CD4-positive, alpha-beta T cell (primary cell): ENCODE data around the gene CYP27B1. TPM values are rescaled to one million over a fixed set of nuclear protein-coding genes. Genes with fewer than 3 reads are reported as not detected.

Experiments
- ATAC-seq: fragments of 200-7000 bp; cut with Tn5 transposase; one replicate; pipeline ENCODE4 v1.10.0; 2022; ENCODE audit warnings: mild to moderate bottlenecking; ENCODE audit not compliant: poor library complexity
- CTCF ChIA-PET: fragments of 350-600 bp; sonication (Branson Sonifier 250); formaldehyde crosslinking; loops from one replicate; lab custom pipeline; 2021; ENCODE audit warnings: antibody characterized with exemption, inconsistent platforms; lab: Charles Lee
- POLR2A ChIA-PET: fragments of 350-600 bp; sonication (Branson Sonifier 250); formaldehyde crosslinking; loops from one replicate; lab custom pipeline; 2021; ENCODE audit warnings: antibody characterized with exemption, inconsistent platforms; lab: Charles Lee
- DNase-seq, 14 experiments: peaks; one replicate each; pipeline ENCODE4 v3.0.0-alpha.2; 2013 to 2020; ENCODE audit warnings: mixed read lengths in 2 of 14
- H3K27ac ChIP-seq, 2 donors: one replicate each; pipeline versions ENCODE4 v1.5.1 to v1.7.0; 2013; ENCODE audit warnings: low read length in 2 of 2, low read depth in 1 of 2, mild to moderate bottlenecking in 1 of 2
- H3K27me3 ChIP-seq, 2 experiments: 1 replicate in 1 of 2; 2 replicates in 1 of 2; pipeline versions ENCODE4 v1.6.1 to v1.7.0; 2013; ENCODE audit warnings: low read length in 2 of 2, control low read depth in 1 of 2, mild to moderate bottlenecking in 1 of 2, moderate library complexity in 1 of 2; ENCODE audit not compliant: insufficient read depth in 2 of 2, control insufficient read depth in 1 of 2
- H3K36me3 ChIP-seq: one replicate; pipeline ENCODE4 v1.6.1; 2013; ENCODE audit warnings: low read length, control low read depth; ENCODE audit not compliant: insufficient read depth
- H3K4me1 ChIP-seq: one replicate; pipeline ENCODE4 v1.6.1; 2013; ENCODE audit warnings: low read length, control low read depth; ENCODE audit not compliant: insufficient read depth
- H3K4me3 ChIP-seq: one replicate; pipeline ENCODE4 v1.5.1; 2013; ENCODE audit warnings: mild to moderate bottlenecking, low read length, moderate library complexity
- H3K9me3 ChIP-seq, 2 experiments: 1 replicate in 1 of 2; 2 replicates in 1 of 2; pipeline versions ENCODE4 v1.6.1 to v1.7.0; 2013; ENCODE audit warnings: low read length in 2 of 2, mild to moderate bottlenecking in 2 of 2, control low read depth in 1 of 2, moderate library complexity in 1 of 2; ENCODE audit not compliant: control insufficient read depth in 1 of 2, insufficient read depth in 1 of 2
- H3K27ac Mint-ChIP-seq: one replicate; pipeline ENCODE4 v1.8.0; 2020; ENCODE audit warnings: mixed read lengths
- H3K27me3 Mint-ChIP-seq: one replicate; pipeline ENCODE4 v1.8.0; 2021; ENCODE audit warnings: mixed read lengths
- H3K36me3 Mint-ChIP-seq: one replicate; pipeline ENCODE4 v1.8.0; 2021; ENCODE audit warnings: low read depth, mixed read lengths
- H3K4me1 Mint-ChIP-seq: one replicate; pipeline ENCODE4 v1.8.0; 2021; ENCODE audit warnings: low read depth, mixed read lengths
- H3K4me3 Mint-ChIP-seq: one replicate; pipeline ENCODE4 v1.8.0; 2020; ENCODE audit warnings: mild to moderate bottlenecking, mixed read lengths
- H3K9me3 Mint-ChIP-seq: one replicate; pipeline ENCODE4 v1.8.0; 2020; ENCODE audit warnings: mixed read lengths
- intact Hi-C, 2 experiments: fragments of 100-400 bp; cut with DNase I in 1 of 2; cut with micrococcal nuclease in 1 of 2; formaldehyde crosslinking; loops; one replicate each; pipeline versions ENCODE4 v1.15.1 to v1.9.0; 2023 to 2025; cut with DNase I, micrococcal nuclease
- total RNA-seq, 174 experiments: library from RNA in 2 of 174; stranded (reverse) in 2 of 174; gene quantifications; one replicate each; pipeline ENCODE4 v1.2.3 and lab custom pipeline; 2021 to 2026
- TF ChIP-seq, protein P1 (sequence below): fragments of 200-600 bp; IDR thresholded peaks from one replicate; pipeline ENCODE4 v1.8.0; 2022; ENCODE audit warnings: antibody characterized with exemption, mild to moderate bottlenecking

Gene CYP27B1
- total RNA-seq, 2 experiments from 2014 or later: 1.0 to 1.4 TPM

DNA sequence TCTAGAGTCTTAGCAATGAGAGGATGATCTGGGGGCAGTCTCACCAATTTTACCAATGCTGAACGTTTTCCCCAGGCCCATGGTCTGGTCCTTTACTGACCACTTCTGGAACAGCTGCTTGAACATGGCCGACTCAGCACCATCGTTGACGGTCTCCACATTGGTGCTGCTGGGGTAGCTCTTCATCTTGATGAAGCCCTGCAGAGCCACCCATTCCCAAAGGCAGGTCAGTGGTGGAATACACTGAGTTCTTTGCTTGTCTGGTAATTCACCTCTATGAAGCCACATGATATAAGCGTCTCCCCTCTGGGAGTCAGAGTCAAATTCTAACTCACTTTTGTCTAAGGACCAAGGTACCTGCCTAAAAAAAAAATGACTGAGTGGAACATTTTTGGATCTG, 41.5 kb upstream of the CYP27B1 start:
- intact Hi-C loops: no loop called here
- peaks cover 46% of the 10 kb centered on the region for H3K36me3 Mint-ChIP-seq
- ATAC-seq (no peak), DNase-seq (no peak)
- H3K4me1 ChIP-seq: no peaks in the 10 kb centered on the region
- no peaks in the 10 kb centered on the region for H3K4me1 Mint-ChIP-seq
- no peak overlapping the region for H3K4me3 ChIP-seq
- no peak overlapping the region for H3K27ac ChIP-seq
- H3K27ac Mint-ChIP-seq: no peak overlapping the region
- H3K27me3 Mint-ChIP-seq: no peaks in the 10 kb centered on the region
- H3K27me3 ChIP-seq: no peaks in the 10 kb centered on the region
- no peak overlapping the region for H3K4me3 Mint-ChIP-seq
- TF ChIP-seq, protein P1, sequence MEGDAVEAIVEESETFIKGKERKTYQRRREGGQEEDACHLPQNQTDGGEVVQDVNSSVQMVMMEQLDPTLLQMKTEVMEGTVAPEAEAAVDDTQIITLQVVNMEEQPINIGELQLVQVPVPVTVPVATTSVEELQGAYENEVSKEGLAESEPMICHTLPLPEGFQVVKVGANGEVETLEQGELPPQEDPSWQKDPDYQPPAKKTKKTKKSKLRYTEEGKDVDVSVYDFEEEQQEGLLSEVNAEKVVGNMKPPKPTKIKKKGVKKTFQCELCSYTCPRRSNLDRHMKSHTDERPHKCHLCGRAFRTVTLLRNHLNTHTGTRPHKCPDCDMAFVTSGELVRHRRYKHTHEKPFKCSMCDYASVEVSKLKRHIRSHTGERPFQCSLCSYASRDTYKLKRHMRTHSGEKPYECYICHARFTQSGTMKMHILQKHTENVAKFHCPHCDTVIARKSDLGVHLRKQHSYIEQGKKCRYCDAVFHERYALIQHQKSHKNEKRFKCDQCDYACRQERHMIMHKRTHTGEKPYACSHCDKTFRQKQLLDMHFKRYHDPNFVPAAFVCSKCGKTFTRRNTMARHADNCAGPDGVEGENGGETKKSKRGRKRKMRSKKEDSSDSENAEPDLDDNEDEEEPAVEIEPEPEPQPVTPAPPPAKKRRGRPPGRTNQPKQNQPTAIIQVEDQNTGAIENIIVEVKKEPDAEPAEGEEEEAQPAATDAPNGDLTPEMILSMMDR: no peak
- peaks cover 22% of the 10 kb centered on the region for H3K36me3 ChIP-seq
- H3K9me3 ChIP-seq: no peaks in the 10 kb centered on the region
- POLR2A ChIA-PET: interaction anchor here (0.7 kb wide), 1 partner anchor 91 kb away, joined by 3 read pairs; no protein-coding TSS in a partner anchor
- no peaks in the 10 kb centered on the region for H3K9me3 Mint-ChIP-seq
- CTCF ChIA-PET: no interaction called here

DNA sequence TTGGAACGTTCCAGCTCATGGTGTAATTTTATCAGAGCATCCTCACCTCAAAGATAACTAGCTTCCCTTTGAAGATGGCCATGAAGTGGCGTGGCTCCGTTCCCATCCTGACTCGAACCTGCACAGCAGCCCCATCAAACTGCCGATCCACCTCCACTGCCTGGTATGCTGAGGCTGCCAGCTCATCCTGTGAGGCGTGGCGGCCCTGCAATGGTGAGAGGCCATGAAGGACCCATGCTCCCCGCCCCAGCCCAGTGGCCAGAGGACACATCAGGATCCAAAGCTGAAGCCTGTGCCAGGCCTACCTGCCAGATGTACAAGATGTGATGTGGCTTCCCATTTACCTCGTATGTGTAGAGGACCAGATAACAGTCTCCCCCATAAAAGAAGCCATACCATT, 40.4 kb upstream of the CYP27B1 start:
- ChIA-PET POLR2A (interaction anchor here (0.6 kb wide), 1 partner anchor 94 kb away, joined by 3 read pairs; no protein-coding TSS in a partner anchor), CTCF (no interaction called here)
- Mint-ChIP-seq H3K9me3 (no peaks in the 10 kb centered on the region), H3K27me3 (no peaks in the 10 kb centered on the region), H3K27ac (no peak overlapping the region), H3K4me1 (no peaks in the 10 kb centered on the region), H3K4me3 (no peak overlapping the region), H3K36me3 (peaks cover 57% of the 10 kb centered on the region)
- H3K27ac ChIP-seq: no peak overlapping the region
- TF ChIP-seq, protein P1: no peak
- no peaks in the 10 kb centered on the region for H3K4me1 ChIP-seq
- H3K9me3 ChIP-seq: no peaks in the 10 kb centered on the region
- no peak for ATAC-seq
- no peak for DNase-seq
- H3K4me3 ChIP-seq: no peak overlapping the region
- no peaks in the 10 kb centered on the region for H3K27me3 ChIP-seq
- intact Hi-C loops: no loop called here
- peaks cover 30% of the 10 kb centered on the region for H3K36me3 ChIP-seq

GRCh38 chr12:57806677-57807076, 39.8 kb upstream of the CYP27B1 start:
- H3K4me1 ChIP-seq: no peaks in the 10 kb centered on the region
- Mint-ChIP-seq H3K4me1 (no peaks in the 10 kb centered on the region), H3K9me3 (no peaks in the 10 kb centered on the region), H3K27ac (no peak overlapping the region), H3K27me3 (no peaks in the 10 kb centered on the region), H3K36me3 (peaks cover 59% of the 10 kb centered on the region), H3K4me3 (no peak overlapping the region)
- TF ChIP-seq, protein P1: no peak
- ChIA-PET POLR2A (no interaction called here), CTCF (no interaction called here)
- peaks cover 36% of the 10 kb centered on the region for H3K36me3 ChIP-seq
- H3K27me3 ChIP-seq: no peaks in the 10 kb centered on the region
- intact Hi-C loops: no loop called here
- no peak overlapping the region for H3K4me3 ChIP-seq
- H3K27ac ChIP-seq: no peak overlapping the region
- DNase-seq (no peak), ATAC-seq (no peak)
- H3K9me3 ChIP-seq: no peaks in the 10 kb centered on the region
